ELF-1 (cell line): ENCODE data around the gene EIF2A.
"Not testable (repeated sequence)": the region's sequence is repeated elsewhere in the genome, so short reads cannot be mapped to it uniquely, and the experiment has no call there.

Experiments used
- DNase-seq: peaks from one replicate; pipeline ENCODE4 v3.0.0-alpha.2; 2016; ENCODE audit warnings: low read depth, low spot score

The EIF2A gene

GRCh38 chr3:150600647-150601530 lies 54.3 kb downstream of the EIF2A start:
- DNase-seq, result peak; percentile 15

- no peak for DNase-seq
Measured at GRCh38 chr3:150602426-150603152, 56.0 kb downstream of the EIF2A start.

GRCh38 chr3:150603153-150603979 lies 56.8 kb downstream of the EIF2A start, which contains the start of gene SELENOT:
Gene SELENOT, plus strand, starts transcription at chr3:150603321. Its CDS starts 42 bp downstream, at chr3:150603363.
- peak; percentile 98 for DNase-seq

- DNase-seq, result no peak
Measured at GRCh38 chr3:150603980-150604319, 57.4 kb downstream of the EIF2A start.

- no peak for DNase-seq
Measured at GRCh38 chr3:150605998-150606641, 59.5 kb downstream of the EIF2A start.

- peak; percentile 45 for DNase-seq
Measured at GRCh38 chr3:150607267-150608065, 60.9 kb downstream of the EIF2A start.

- no peak for DNase-seq
Measured at GRCh38 chr3:150609988-150610387, 63.4 kb downstream of the EIF2A start.

GRCh38 chr3:150610785-150611184 lies 64.2 kb downstream of the EIF2A start:
- no peak for DNase-seq

GRCh38 chr3:150611666-150612065 lies 65.1 kb downstream of the EIF2A start:
- no peak for DNase-seq

- DNase-seq, result no peak
Measured at GRCh38 chr3:150612494-150612893, 65.9 kb downstream of the EIF2A start.

- DNase-seq, result no peak
Measured at GRCh38 chr3:150613034-150613433, 66.4 kb downstream of the EIF2A start.

GRCh38 chr3:150613709-150614480 lies 67.3 kb downstream of the EIF2A start:
- no peak for DNase-seq

- no peak for DNase-seq
Measured at GRCh38 chr3:150620002-150620689, 73.6 kb downstream of the EIF2A start.

GRCh38 chr3:150622955-150623354 lies 76.4 kb downstream of the EIF2A start:
- not testable (repeated sequence) for DNase-seq

- DNase-seq, result no peak
Measured at GRCh38 chr3:150623945-150624344, 77.4 kb downstream of the EIF2A start.

- no peak for DNase-seq
Measured at GRCh38 chr3:150626148-150626930, 79.8 kb downstream of the EIF2A start.

GRCh38 chr3:150627557-150627956 lies 81.0 kb downstream of the EIF2A start:
- DNase-seq, result no peak

- DNase-seq, result no peak
Measured at GRCh38 chr3:150631515-150632221, 85.1 kb downstream of the EIF2A start.
